K562 (cell line): Measurements from ENCODE around the gene LMNTD2. TPM values are rescaled to one million over a fixed set of nuclear protein-coding genes. Genes with fewer than 3 reads are reported as not detected.
A peak's percentile ranks its signal among the peaks of the same experiment; 100 is the strongest.

Experiments used
- ARHGAP35 ChIP-seq: fragments of 450-650 bp; IDR thresholded peaks from 2 replicates; pipeline ENCODE4 v1.6.1; 2018; ENCODE audit not compliant: partially characterized antibody
- ASH1L ChIP-seq: fragments of 450-650 bp; IDR thresholded peaks from 2 replicates; pipeline ENCODE4 v1.6.1; 2018; ENCODE audit warnings: borderline replicate concordance, mild to moderate bottlenecking, low read depth; ENCODE audit not compliant: partially characterized antibody
- CBFA2T2 ChIP-seq: fragments of 450-650 bp; conservative IDR thresholded peaks from 2 replicates; pipeline ENCODE4 v1.6.1; 2017; ENCODE audit warnings: mild to moderate bottlenecking
- CREB1 ChIP-seq, 2 experiments: sonication (generic) in 1 of 2; formaldehyde crosslinking in 1 of 2; IDR thresholded peaks; 2 replicates each; pipeline versions ENCODE4 v1.6.1 to v1.8.0; 2012 to 2022; ENCODE audit warnings: inconsistent platforms in 1 of 2, mild to moderate bottlenecking in 1 of 2, missing genetic modification reagents in 1 of 2, moderate library complexity in 1 of 2
- DNMT1 ChIP-seq: fragments of 450-650 bp; IDR thresholded peaks from 2 replicates; pipeline ENCODE4 v1.6.1; 2016; ENCODE audit warnings: antibody characterized with exemption, mild to moderate bottlenecking
- HDAC2 ChIP-seq: fragments of 450-650 bp; IDR thresholded peaks from 2 replicates; pipeline ENCODE4 v1.6.1; 2016; ENCODE audit warnings: mild to moderate bottlenecking
- IFI16 ChIP-seq: fragments of 250-450 bp; sonication (Bioruptor Pico); IDR thresholded peaks from 2 replicates; pipeline ENCODE4 v2.1.2; 2022; ENCODE audit warnings: mild to moderate bottlenecking, inconsistent platforms
- JUNB ChIP-seq: fragments of 450-650 bp; formaldehyde crosslinking; conservative IDR thresholded peaks from 2 replicates; pipeline ENCODE4 v1.4.0; 2020; ENCODE audit warnings: mild to moderate bottlenecking
- L3MBTL2 ChIP-seq: fragments of 450-650 bp; IDR thresholded peaks from 2 replicates; pipeline ENCODE4 v1.6.1; 2016; ENCODE audit warnings: mild to moderate bottlenecking, moderate library complexity
- MCM5 ChIP-seq: fragments of 450-650 bp; IDR thresholded peaks from 2 replicates; pipeline ENCODE4 v1.6.1; 2016; ENCODE audit warnings: low read depth
- NFE2L1 ChIP-seq: fragments of 450-650 bp; IDR thresholded peaks from 2 replicates; pipeline ENCODE4 v1.6.1; 2016; ENCODE audit warnings: missing genetic modification characterization, low read depth, mild to moderate bottlenecking, missing compliant biosample characterization, moderate library complexity, borderline replicate concordance
- PCBP1 ChIP-seq: fragments of 200-400 bp; formaldehyde crosslinking; IDR thresholded peaks from 2 replicates; pipeline ENCODE4 v1.6.1; 2018; ENCODE audit warnings: mild to moderate bottlenecking, low read depth, low read length; ENCODE audit not compliant: poor library complexity, severe bottlenecking
- SETDB1 ChIP-seq: IDR thresholded peaks from one replicate; pipeline ENCODE4 v1.6.1; 2012; ENCODE audit warnings: low read length, control low read depth, inconsistent platforms
- SIX5 ChIP-seq, 2 experiments: IDR thresholded peaks; 2 replicates each; pipeline ENCODE4 v1.6.1; 2011; ENCODE audit warnings: low read length in 2 of 2, borderline replicate concordance in 1 of 2, low read depth in 1 of 2, mild to moderate bottlenecking in 1 of 2, moderate library complexity in 1 of 2; ENCODE audit not compliant: insufficient read depth in 1 of 2
- SLC30A9 ChIP-seq: fragments of 250-450 bp; sonication (Bioruptor Pico); IDR thresholded peaks from 2 replicates; pipeline ENCODE4 v1.8.0; 2022; ENCODE audit warnings: mild to moderate bottlenecking, moderate library complexity
- TARDBP ChIP-seq: fragments of 450-650 bp; IDR thresholded peaks from 2 replicates; pipeline ENCODE4 v1.6.1; 2016
- YY1 ChIP-seq, 3 experiments: IDR thresholded peaks; 2 replicates each; pipeline ENCODE4 v1.6.1; 2011; ENCODE audit warnings: low read length in 2 of 3, mild to moderate bottlenecking in 2 of 3, moderate library complexity in 2 of 3, borderline replicate concordance in 1 of 3, control low read depth in 1 of 3, low read depth in 1 of 3; ENCODE audit not compliant: insufficient read depth in 3 of 3, insufficient replicate concordance in 2 of 3, control insufficient read depth in 1 of 3, insufficient read length in 1 of 3; ENCODE audit errors: extremely low read depth in 1 of 3
- ZC3H4 ChIP-seq: sonication (generic); formaldehyde crosslinking; IDR thresholded peaks from 2 replicates; pipeline ENCODE4 v1.9.0; 2021; ENCODE audit warnings: missing genetic modification reagents, borderline replicate concordance
- polyA plus RNA-seq, 8 experiments: library from polyadenylated mRNA; depleted of rRNA in 4 of 8; stranded (reverse) in 5 of 8; unstranded in 3 of 8; fragments of >200 nt; fragmentation: Nextera tagmentation in 2 of 8; fragmentation: Illumina TruSeq in 1 of 8; extraction: Ambion mirVana in 2 of 8; extraction: Trizol in 1 of 8; gene quantifications; 2 replicates each; pipeline versions ENCODE4 v1.2.1 to v1.2.3, GENCODE V29; 2011 to 2014; ENCODE audit warnings: inconsistent platforms in 1 of 8, missing spikeins in 1 of 8
- total RNA-seq, 7 experiments: library from RNA; depleted of rRNA in 6 of 7; stranded (reverse); fragments of >200 nt in 6 of 7; fragmentation: Illumina TruSeq in 2 of 7; extraction: Trizol in 2 of 7; gene quantifications; 2 replicates each; pipeline versions ENCODE4 v1.2.1 to v1.2.3, GENCODE V29; 2011 to 2021; ENCODE audit warnings: low replicate concordance in 1 of 7
- TF ChIP-seq, protein P1 (sequence below): fragments of 450-650 bp; IDR thresholded peaks from 2 replicates; pipeline ENCODE4 v1.6.1; 2016; ENCODE audit warnings: antibody characterized with exemption
- TF ChIP-seq, protein P2 (sequence below): sonication (generic); formaldehyde crosslinking; IDR thresholded peaks from 2 replicates; pipeline ENCODE4 v1.8.0; 2022; ENCODE audit warnings: mild to moderate bottlenecking, missing genetic modification reagents
- TF ChIP-seq, protein P3 (sequence below): fragments of 200-400 bp; formaldehyde crosslinking; IDR thresholded peaks from 2 replicates; pipeline ENCODE4 v1.6.1; 2017; ENCODE audit warnings: mild to moderate bottlenecking, low read depth, low read length, moderate library complexity

Gene LMNTD2
- total and polyA plus RNA-seq, 9 of the 15 experiments (the other 6 are each of a cell fraction or from before 2014, with no cell fraction given): 0.48 to 4.2 (median 1.5) TPM; not detected in 3

DNA sequence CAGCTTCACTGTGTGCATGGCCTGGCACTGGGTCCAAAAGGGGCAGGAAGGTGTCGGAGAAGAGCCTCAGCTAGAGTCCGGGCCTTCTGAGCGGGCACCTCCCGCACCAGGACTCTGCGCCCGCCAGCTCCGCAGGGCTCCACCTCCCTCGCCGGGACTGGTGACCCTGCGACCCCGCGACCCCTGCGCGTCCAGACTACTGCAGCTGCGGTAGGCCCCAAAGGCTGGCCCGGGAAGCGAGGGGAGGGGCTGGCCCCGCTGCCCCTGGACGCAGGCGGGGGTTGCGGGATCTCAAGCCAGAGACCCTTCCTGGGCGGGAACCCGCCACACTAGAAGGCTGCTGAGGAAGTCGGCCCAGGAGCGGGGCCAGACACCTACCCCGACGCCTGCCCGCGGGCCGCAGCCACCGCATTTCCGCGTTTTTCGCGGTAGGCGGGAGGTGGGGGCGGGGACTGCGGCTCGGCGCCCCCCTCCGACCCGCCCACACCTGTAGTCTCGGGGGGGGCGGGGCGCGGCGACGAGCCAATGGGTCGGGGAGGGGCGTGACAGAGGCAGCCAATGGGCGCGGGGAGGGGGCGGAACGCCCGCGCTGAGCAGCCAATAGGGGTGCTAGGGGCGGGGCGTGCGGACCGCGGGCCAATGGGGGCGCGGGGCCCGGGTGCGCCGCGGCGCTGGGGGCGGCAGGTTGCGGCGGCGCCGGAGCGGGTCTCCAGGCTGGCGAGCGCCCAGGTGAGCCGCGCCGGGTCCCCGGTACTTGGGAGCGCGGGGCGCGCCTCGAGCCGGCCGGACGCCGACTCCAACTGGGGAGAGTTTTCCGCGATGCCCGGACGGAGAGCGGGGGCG, at the start of gene LMNTD2, which contains the start of gene RASSF7 (continued):
- TF ChIP-seq, protein P1, sequence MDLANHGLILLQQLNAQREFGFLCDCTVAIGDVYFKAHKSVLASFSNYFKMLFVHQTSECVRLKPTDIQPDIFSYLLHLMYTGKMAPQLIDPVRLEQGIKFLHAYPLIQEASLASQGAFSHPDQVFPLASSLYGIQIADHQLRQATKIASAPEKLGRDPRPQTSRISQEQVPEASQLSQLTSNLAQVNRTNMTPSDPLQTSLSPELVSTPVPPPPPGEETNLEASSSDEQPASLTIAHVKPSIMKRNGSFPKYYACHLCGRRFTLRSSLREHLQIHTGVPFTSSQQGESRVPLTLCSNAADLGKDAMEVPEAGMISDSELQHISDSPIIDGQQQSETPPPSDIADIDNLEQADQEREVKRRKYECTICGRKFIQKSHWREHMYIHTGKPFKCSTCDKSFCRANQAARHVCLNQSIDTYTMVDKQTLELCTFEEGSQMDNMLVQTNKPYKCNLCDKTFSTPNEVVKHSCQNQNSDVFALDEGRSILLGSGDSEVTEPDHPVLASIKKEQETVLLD: peak; percentile 46; the same call in 1 of the 2 replicates
- TF ChIP-seq L3MBTL2: peak; percentile 73
- TF ChIP-seq SLC30A9: no peak
- TF ChIP-seq CBFA2T2: no peak
- TF ChIP-seq MCM5: no peak
- peak; percentile 11 for TF ChIP-seq PCBP1
- TF ChIP-seq YY1 (IDR thresholded peaks at IDR 0.05; ENCODE audit: borderline replicate concordance in 1 of 3, control insufficient read depth in 1 of 3, extremely low read depth in 1 of 3, insufficient read depth in 3 of 3, insufficient read length in 1 of 3, insufficient replicate concordance in 2 of 3, low read depth in 1 of 3, low read length in 2 of 3): peak in 1 of 3 experiments; percentile 11
- TF ChIP-seq HDAC2: 0 out of 2 replicates have a peak, but pooled peaks have one; percentile 37
- TF ChIP-seq ASH1L: peak; percentile 79
- TF ChIP-seq SETDB1: no peak
- no peak for TF ChIP-seq JUNB
- TF ChIP-seq TARDBP: no peak
- TF ChIP-seq, protein P2, sequence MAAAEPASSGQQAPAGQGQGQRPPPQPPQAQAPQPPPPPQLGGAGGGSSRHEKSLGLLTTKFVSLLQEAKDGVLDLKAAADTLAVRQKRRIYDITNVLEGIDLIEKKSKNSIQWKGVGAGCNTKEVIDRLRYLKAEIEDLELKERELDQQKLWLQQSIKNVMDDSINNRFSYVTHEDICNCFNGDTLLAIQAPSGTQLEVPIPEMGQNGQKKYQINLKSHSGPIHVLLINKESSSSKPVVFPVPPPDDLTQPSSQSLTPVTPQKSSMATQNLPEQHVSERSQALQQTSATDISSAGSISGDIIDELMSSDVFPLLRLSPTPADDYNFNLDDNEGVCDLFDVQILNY (CRISPR knock-in tag): no peak
- no peak for TF ChIP-seq IFI16
- peak; percentile 89 for TF ChIP-seq ZC3H4 (CRISPR knock-in tag)
- TF ChIP-seq NFE2L1 (tag): no peak
- TF ChIP-seq CREB1 (IDR thresholded peaks at IDR 0.05): no peak
- TF ChIP-seq CREB1 (CRISPR knock-in tag; IDR thresholded peaks at IDR 0.05): peak; percentile 68; the same call in 1 of the 2 replicates
- TF ChIP-seq, protein P3, sequence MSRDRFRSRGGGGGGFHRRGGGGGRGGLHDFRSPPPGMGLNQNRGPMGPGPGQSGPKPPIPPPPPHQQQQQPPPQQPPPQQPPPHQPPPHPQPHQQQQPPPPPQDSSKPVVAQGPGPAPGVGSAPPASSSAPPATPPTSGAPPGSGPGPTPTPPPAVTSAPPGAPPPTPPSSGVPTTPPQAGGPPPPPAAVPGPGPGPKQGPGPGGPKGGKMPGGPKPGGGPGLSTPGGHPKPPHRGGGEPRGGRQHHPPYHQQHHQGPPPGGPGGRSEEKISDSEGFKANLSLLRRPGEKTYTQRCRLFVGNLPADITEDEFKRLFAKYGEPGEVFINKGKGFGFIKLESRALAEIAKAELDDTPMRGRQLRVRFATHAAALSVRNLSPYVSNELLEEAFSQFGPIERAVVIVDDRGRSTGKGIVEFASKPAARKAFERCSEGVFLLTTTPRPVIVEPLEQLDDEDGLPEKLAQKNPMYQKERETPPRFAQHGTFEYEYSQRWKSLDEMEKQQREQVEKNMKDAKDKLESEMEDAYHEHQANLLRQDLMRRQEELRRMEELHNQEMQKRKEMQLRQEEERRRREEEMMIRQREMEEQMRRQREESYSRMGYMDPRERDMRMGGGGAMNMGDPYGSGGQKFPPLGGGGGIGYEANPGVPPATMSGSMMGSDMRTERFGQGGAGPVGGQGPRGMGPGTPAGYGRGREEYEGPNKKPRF: no peak
- TF ChIP-seq ARHGAP35: no peak
- no peak for TF ChIP-seq DNMT1
- no peak for TF ChIP-seq SIX5 (IDR thresholded peaks at IDR 0.05; ENCODE audit: borderline replicate concordance in 1 of 2, insufficient read depth in 1 of 2, low read depth in 1 of 2, low read length in 2 of 2)
